Neural progenitor cell (in vitro differentiated cells): ENCODE measurements around the gene PHACTR2. TPM values are rescaled to one million over a fixed set of nuclear protein-coding genes. Genes with fewer than 3 reads are reported as not detected.

Experiments
- DNase-seq: peaks from one replicate; pipeline ENCODE4 v3.0.0-alpha.2; 2016; ENCODE audit warnings: low spot score
- H2AFZ ChIP-seq: fragments of 200-600 bp; sonication (generic); replicated peaks from 2 replicates; pipeline ENCODE4 v1.6.1; 2016; ENCODE audit warnings: antibody characterized with exemption
- H3F3A ChIP-seq: fragments of 200-600 bp; sonication (generic); 2 replicates; pipeline ENCODE4 v1.6.1; 2016; ENCODE audit warnings: antibody characterized with exemption, low read depth
- H3K27ac ChIP-seq: fragments of 200-600 bp; sonication (generic); 2 replicates; pipeline ENCODE4 v1.5.1; 2016; ENCODE audit warnings: mild to moderate bottlenecking
- H3K27me3 ChIP-seq: fragments of 200-600 bp; sonication (generic); 2 replicates; pipeline ENCODE4 v1.6.1; 2016; ENCODE audit warnings: mild to moderate bottlenecking, moderate library complexity
- H3K36me3 ChIP-seq: fragments of 200-600 bp; sonication (generic); 2 replicates; pipeline ENCODE4 v1.5.1; 2016
- H3K4me1 ChIP-seq: fragments of 200-600 bp; sonication (generic); 2 replicates; pipeline ENCODE4 v1.6.1; 2016; ENCODE audit warnings: mixed run types
- H3K4me2 ChIP-seq: fragments of 200-600 bp; sonication (generic); 2 replicates; pipeline ENCODE4 v1.6.1; 2016
- H3K4me3 ChIP-seq: fragments of 200-600 bp; sonication (generic); 2 replicates; pipeline ENCODE4 v1.5.1; 2016
- H3K79me2 ChIP-seq: fragments of 200-600 bp; sonication (generic); 2 replicates; pipeline ENCODE4 v1.6.1; 2016; ENCODE audit warnings: low read depth
- H3K9ac ChIP-seq: fragments of 200-600 bp; sonication (generic); 2 replicates; pipeline ENCODE4 v1.6.1; 2016
- H3K9me3 ChIP-seq: fragments of 200-600 bp; sonication (generic); 2 replicates; pipeline ENCODE4 v1.5.1; 2016; ENCODE audit warnings: low read depth
- H4K20me1 ChIP-seq: fragments of 200-600 bp; sonication (generic); 2 replicates; pipeline ENCODE4 v1.6.1; 2016; ENCODE audit warnings: low read depth
- H3K27ac Mint-ChIP-seq: 3 replicates; pipeline ENCODE4 v1.8.0; 2021; ENCODE audit warnings: mixed read lengths
- H3K27me3 Mint-ChIP-seq: 2 replicates; pipeline ENCODE4 v1.8.0; 2022; ENCODE audit warnings: low read depth, mild to moderate bottlenecking, inconsistent platforms, moderate library complexity, mixed read lengths; ENCODE audit not compliant: insufficient read depth
- H3K36me3 Mint-ChIP-seq: 3 replicates; pipeline ENCODE4 v1.8.0; 2021; ENCODE audit warnings: mixed read lengths
- H3K4me1 Mint-ChIP-seq: 3 replicates; pipeline ENCODE4 v1.8.0; 2021; ENCODE audit warnings: mixed read lengths
- H3K4me3 Mint-ChIP-seq: 3 replicates; pipeline ENCODE4 v1.8.0; 2021; ENCODE audit warnings: mild to moderate bottlenecking, moderate library complexity, mixed read lengths
- H3K9me3 Mint-ChIP-seq: 3 replicates; pipeline ENCODE4 v1.8.0; 2020; ENCODE audit warnings: mixed read lengths
- EZH2 ChIP-seq: fragments of 200-600 bp; sonication (generic); IDR thresholded peaks from 2 replicates; pipeline ENCODE4 v1.6.1; 2017; ENCODE audit warnings: antibody characterized with exemption, mild to moderate bottlenecking, moderate library complexity
- EZH2phosphoT487 ChIP-seq: fragments of 200-600 bp; sonication (generic); IDR thresholded peaks from 2 replicates; pipeline ENCODE4 v1.6.1; 2017; ENCODE audit warnings: antibody characterized with exemption
- small RNA-seq: library from RNA; depleted of rRNA; stranded (forward); fragments of <200 nt; gene quantifications from one replicate; pipeline ENCODE3, GENCODE V24; 2015
- total RNA-seq: library from RNA; depleted of rRNA; stranded (reverse); fragments of >200 nt; gene quantifications from 2 replicates; pipeline ENCODE4 v1.2.3, GENCODE V29; 2015; ENCODE audit warnings: low replicate concordance
- TF ChIP-seq, protein P1 (sequence below): fragments of 200-600 bp; sonication (generic); IDR thresholded peaks from 2 replicates; pipeline ENCODE4 v1.5.1; 2017; ENCODE audit warnings: antibody characterized with exemption, mild to moderate bottlenecking

PHACTR2 gene
- total RNA-seq, 1 donor from 2014 or later = 45.4 TPM

DNA sequence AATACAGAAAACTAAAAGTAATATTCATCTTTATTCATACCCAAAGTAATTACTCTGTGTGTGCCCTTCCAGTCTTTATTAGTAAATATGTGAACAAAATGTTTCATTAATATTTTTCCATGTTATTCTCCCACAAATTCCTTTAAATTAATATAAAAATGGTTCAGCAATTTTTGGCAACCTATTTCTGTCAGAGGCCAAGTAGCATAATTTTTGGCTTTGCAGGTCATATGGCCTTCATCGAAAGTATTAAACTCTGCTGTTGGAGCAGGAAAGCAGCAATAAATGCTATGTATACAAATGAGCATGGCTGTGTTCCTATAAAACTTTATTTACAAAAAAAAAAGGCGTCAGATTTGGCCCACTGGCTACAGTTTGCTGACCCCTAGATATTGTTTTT, 202.6 kb downstream of the PHACTR2 start:
- no peak overlapping the region for H3K9ac ChIP-seq
- no peak for DNase-seq
- H2AFZ ChIP-seq = no peak overlapping the region
- H3K4me2 ChIP-seq = no peak overlapping the region
- no peak for TF ChIP-seq EZH2
- TF ChIP-seq, protein P1, sequence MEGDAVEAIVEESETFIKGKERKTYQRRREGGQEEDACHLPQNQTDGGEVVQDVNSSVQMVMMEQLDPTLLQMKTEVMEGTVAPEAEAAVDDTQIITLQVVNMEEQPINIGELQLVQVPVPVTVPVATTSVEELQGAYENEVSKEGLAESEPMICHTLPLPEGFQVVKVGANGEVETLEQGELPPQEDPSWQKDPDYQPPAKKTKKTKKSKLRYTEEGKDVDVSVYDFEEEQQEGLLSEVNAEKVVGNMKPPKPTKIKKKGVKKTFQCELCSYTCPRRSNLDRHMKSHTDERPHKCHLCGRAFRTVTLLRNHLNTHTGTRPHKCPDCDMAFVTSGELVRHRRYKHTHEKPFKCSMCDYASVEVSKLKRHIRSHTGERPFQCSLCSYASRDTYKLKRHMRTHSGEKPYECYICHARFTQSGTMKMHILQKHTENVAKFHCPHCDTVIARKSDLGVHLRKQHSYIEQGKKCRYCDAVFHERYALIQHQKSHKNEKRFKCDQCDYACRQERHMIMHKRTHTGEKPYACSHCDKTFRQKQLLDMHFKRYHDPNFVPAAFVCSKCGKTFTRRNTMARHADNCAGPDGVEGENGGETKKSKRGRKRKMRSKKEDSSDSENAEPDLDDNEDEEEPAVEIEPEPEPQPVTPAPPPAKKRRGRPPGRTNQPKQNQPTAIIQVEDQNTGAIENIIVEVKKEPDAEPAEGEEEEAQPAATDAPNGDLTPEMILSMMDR = no peak
- TF ChIP-seq EZH2phosphoT487 = no peak
- H3F3A ChIP-seq = no peaks in the 10 kb centered on the region
- Mint-ChIP-seq H3K27ac (no peak overlapping the region), H3K4me3 (no peak overlapping the region), H3K4me1 (no peaks in the 10 kb centered on the region), H3K27me3 (peaks cover 2% of the 10 kb centered on the region), H3K9me3 (peaks cover 21% of the 10 kb centered on the region), H3K36me3 (no peaks in the 10 kb centered on the region)
- H3K79me2 ChIP-seq = no peaks in the 10 kb centered on the region
- H4K20me1 ChIP-seq = no peaks in the 10 kb centered on the region
- no peaks in the 10 kb centered on the region for H3K27me3 ChIP-seq
- no peaks in the 10 kb centered on the region for H3K36me3 ChIP-seq
- no peak overlapping the region for H3K4me3 ChIP-seq
- H3K4me1 ChIP-seq = no peaks in the 10 kb centered on the region
- H3K9me3 ChIP-seq = no peaks in the 10 kb centered on the region
- H3K27ac ChIP-seq = no peak overlapping the region

Small RNA genes lying within 50 kb of the gene (small RNA-seq; reads per million reads assigned to genes)
- gene ZC2HC1B = not detected

Other genes starting within 250 kb of the PHACTR2 start
- gene ADAT2, start 227.3 kb upstream of the PHACTR2 start, total RNA-seq = 12.2 and 17.8 TPM in 2 replicates
- gene PEX3, start 227.2 kb upstream of the PHACTR2 start, total RNA-seq = 12.0 and 25.5 TPM in 2 replicates
- 28.5 and 37.4 TPM in 2 replicates for gene FUCA2, start 166.2 kb upstream of the PHACTR2 start, total RNA-seq
- gene LTV1, start 165.4 kb downstream of the PHACTR2 start, total RNA-seq = 18.9 and 36.0 TPM in 2 replicates
- not detected in 2 replicates for gene ZC2HC1B, start 186.5 kb downstream of the PHACTR2 start, total RNA-seq